ENCODE data around the gene SFXN1. TPM values are rescaled to one million over a fixed set of nuclear protein-coding genes. Genes with fewer than 3 reads are reported as not detected.

Gene SFXN1
- polyA plus RNA-seq, 1 donor = 19.6 TPM

GRCh38 chr5:175541264-175541663 is 62.9 kb downstream of the SFXN1 start:
- DNase-seq (ENCODE audit: low read depth) = no peak

GRCh38 chr5:175542232-175542965 is 64.0 kb downstream of the SFXN1 start:
- no peak for DNase-seq (ENCODE audit: low read depth)

- no peak for DNase-seq (ENCODE audit: low read depth)
These were observed 64.5 kb downstream of the SFXN1 start for GRCh38 chr5:175542966-175543235.

- DNase-seq (ENCODE audit: low read depth) = no peak
These were observed 65.8 kb downstream of the SFXN1 start for GRCh38 chr5:175544108-175544511.

- no peak for DNase-seq (ENCODE audit: low read depth)
These were observed 66.2 kb downstream of the SFXN1 start for GRCh38 chr5:175544586-175544985.

- DNase-seq (ENCODE audit: low read depth) = no peak
These were observed 69.5 kb downstream of the SFXN1 start for GRCh38 chr5:175547842-175548241.

GRCh38 chr5:175548626-175549311 is 70.4 kb downstream of the SFXN1 start:
- DNase-seq (ENCODE audit: low read depth) = no peak

GRCh38 chr5:175550055-175550805 is 71.9 kb downstream of the SFXN1 start:
- no peak for DNase-seq (ENCODE audit: low read depth)

GRCh38 chr5:175551266-175551665 is 72.9 kb downstream of the SFXN1 start:
- no peak for DNase-seq (ENCODE audit: low read depth)

GRCh38 chr5:175554296-175554695 is 75.9 kb downstream of the SFXN1 start:
- no peak for DNase-seq (ENCODE audit: low read depth)

- DNase-seq (ENCODE audit: low read depth) = no peak
These were observed 76.9 kb downstream of the SFXN1 start for GRCh38 chr5:175555168-175555785.

GRCh38 chr5:175556794-175557193 is 78.4 kb downstream of the SFXN1 start:
- DNase-seq (ENCODE audit: low read depth) = no peak

GRCh38 chr5:175557778-175558177 is 79.4 kb downstream of the SFXN1 start:
- no peak for DNase-seq (ENCODE audit: low read depth)

- no peak for DNase-seq (ENCODE audit: low read depth)
These were observed 80.6 kb downstream of the SFXN1 start for GRCh38 chr5:175558801-175559480.

- no peak for DNase-seq (ENCODE audit: low read depth)
These were observed 81.7 kb downstream of the SFXN1 start for GRCh38 chr5:175560011-175560410.

- DNase-seq (ENCODE audit: low read depth) = no peak
These were observed 82.7 kb downstream of the SFXN1 start for GRCh38 chr5:175561085-175561484.

GRCh38 chr5:175564716-175565115 is 86.4 kb downstream of the SFXN1 start:
- DNase-seq (ENCODE audit: low read depth) = no peak

- no peak for DNase-seq (ENCODE audit: low read depth)
These were observed 88.3 kb downstream of the SFXN1 start for GRCh38 chr5:175566697-175567096.

- DNase-seq (ENCODE audit: low read depth) = no peak
These were observed 89.6 kb downstream of the SFXN1 start for GRCh38 chr5:175567954-175568353.

GRCh38 chr5:175569701-175570100 is 91.3 kb downstream of the SFXN1 start:
- no peak for DNase-seq (ENCODE audit: low read depth)

GRCh38 chr5:175572886-175573285 is 94.5 kb downstream of the SFXN1 start:
- DNase-seq (ENCODE audit: low read depth) = no peak

Measured in forelimb muscle (tissue), 1 donor.